SK-N-SH treated with all-trans-retinoic acid at 6 μM for 48 hours (cell line): Measurements from ENCODE around the gene NRAS.

ENCODE experiments used
- ARNTL ChIP-seq: fragments of 450-650 bp; formaldehyde crosslinking; IDR thresholded peaks from 2 replicates; pipeline ENCODE4 v1.5.0; 2020; ENCODE audit warnings: low read depth, mild to moderate bottlenecking, moderate library complexity, borderline replicate concordance
- CSDC2 ChIP-seq: fragments of 250-450 bp; sonication (Bioruptor Pico); IDR thresholded peaks from 2 replicates; pipeline ENCODE4 v1.5.0; 2020; ENCODE audit warnings: mild to moderate bottlenecking, moderate library complexity
- OSR1 ChIP-seq: fragments of 250-450 bp; sonication (Bioruptor Pico); IDR thresholded peaks from 2 replicates; pipeline ENCODE4 v1.8.0; 2022; ENCODE audit warnings: moderate library complexity, mild to moderate bottlenecking, inconsistent platforms
- PPARA ChIP-seq: fragments of 250-450 bp; sonication (Bioruptor Pico); IDR thresholded peaks from 2 replicates; pipeline ENCODE4 v1.5.0; 2020; ENCODE audit warnings: mild to moderate bottlenecking, borderline replicate concordance
- RARB ChIP-seq: fragments of 250-450 bp; sonication (Bioruptor Pico); IDR thresholded peaks from 2 replicates; pipeline ENCODE4 v1.8.0; 2021; ENCODE audit warnings: mild to moderate bottlenecking, moderate library complexity
- ZFP30 ChIP-seq: fragments of 450-650 bp; formaldehyde crosslinking; IDR thresholded peaks from 2 replicates; pipeline ENCODE4 v1.5.0; 2022; ENCODE audit warnings: mild to moderate bottlenecking, moderate library complexity
- ZNF565 ChIP-seq: fragments of 450-650 bp; formaldehyde crosslinking; conservative IDR thresholded peaks from 2 replicates; pipeline ENCODE4 v1.5.0; 2020; ENCODE audit warnings: low read depth, mild to moderate bottlenecking, moderate library complexity
- ZNF70 ChIP-seq: fragments of 450-650 bp; formaldehyde crosslinking; IDR thresholded peaks from 2 replicates; pipeline ENCODE4 v1.5.0; 2020; ENCODE audit warnings: mild to moderate bottlenecking, moderate library complexity
- ZNF8 ChIP-seq: fragments of 450-650 bp; formaldehyde crosslinking; IDR thresholded peaks from 2 replicates; pipeline ENCODE4 v1.5.0; 2020; ENCODE audit warnings: mild to moderate bottlenecking, moderate library complexity
- TF ChIP-seq, protein P1 (sequence below): fragments of 250-450 bp; sonication (Bioruptor Pico); IDR thresholded peaks from 2 replicates; pipeline ENCODE4 v1.8.0; 2020; ENCODE audit warnings: mild to moderate bottlenecking, moderate library complexity, borderline replicate concordance
- TF ChIP-seq, protein P2 (sequence below): fragments of 250-450 bp; sonication (Bioruptor Pico); IDR thresholded peaks from 2 replicates; pipeline ENCODE4 v1.8.0; 2021; ENCODE audit warnings: low read depth, mild to moderate bottlenecking, moderate library complexity, borderline replicate concordance

DNA sequence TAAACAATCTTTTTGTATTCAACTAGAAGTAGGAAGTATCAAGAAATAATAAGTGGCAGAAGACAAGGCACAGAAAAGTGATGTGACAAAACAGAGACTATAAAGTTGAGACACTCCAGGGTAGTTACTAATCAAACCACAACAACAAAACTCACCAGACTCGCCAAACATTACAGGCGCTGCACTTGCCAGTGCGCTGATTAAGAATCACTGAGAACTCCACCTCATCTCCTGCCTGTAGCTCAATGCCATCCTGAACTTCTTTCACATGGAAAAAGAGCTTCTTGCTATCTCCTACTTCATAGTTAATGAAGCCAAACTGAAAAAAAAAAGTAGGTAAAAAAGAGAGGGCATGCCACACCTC is 2.8 kb upstream of the NRAS start:
- TF ChIP-seq, protein P1, sequence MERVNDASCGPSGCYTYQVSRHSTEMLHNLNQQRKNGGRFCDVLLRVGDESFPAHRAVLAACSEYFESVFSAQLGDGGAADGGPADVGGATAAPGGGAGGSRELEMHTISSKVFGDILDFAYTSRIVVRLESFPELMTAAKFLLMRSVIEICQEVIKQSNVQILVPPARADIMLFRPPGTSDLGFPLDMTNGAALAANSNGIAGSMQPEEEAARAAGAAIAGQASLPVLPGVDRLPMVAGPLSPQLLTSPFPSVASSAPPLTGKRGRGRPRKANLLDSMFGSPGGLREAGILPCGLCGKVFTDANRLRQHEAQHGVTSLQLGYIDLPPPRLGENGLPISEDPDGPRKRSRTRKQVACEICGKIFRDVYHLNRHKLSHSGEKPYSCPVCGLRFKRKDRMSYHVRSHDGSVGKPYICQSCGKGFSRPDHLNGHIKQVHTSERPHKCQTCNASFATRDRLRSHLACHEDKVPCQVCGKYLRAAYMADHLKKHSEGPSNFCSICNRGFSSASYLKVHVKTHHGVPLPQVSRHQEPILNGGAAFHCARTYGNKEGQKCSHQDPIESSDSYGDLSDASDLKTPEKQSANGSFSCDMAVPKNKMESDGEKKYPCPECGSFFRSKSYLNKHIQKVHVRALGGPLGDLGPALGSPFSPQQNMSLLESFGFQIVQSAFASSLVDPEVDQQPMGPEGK (CRISPR knock-in tag), result no peak
- no peak for TF ChIP-seq RARB
- no peak for TF ChIP-seq ZNF70 (CRISPR knock-in tag)
- no peak for TF ChIP-seq ZNF8 (CRISPR knock-in tag)
- TF ChIP-seq, protein P2, sequence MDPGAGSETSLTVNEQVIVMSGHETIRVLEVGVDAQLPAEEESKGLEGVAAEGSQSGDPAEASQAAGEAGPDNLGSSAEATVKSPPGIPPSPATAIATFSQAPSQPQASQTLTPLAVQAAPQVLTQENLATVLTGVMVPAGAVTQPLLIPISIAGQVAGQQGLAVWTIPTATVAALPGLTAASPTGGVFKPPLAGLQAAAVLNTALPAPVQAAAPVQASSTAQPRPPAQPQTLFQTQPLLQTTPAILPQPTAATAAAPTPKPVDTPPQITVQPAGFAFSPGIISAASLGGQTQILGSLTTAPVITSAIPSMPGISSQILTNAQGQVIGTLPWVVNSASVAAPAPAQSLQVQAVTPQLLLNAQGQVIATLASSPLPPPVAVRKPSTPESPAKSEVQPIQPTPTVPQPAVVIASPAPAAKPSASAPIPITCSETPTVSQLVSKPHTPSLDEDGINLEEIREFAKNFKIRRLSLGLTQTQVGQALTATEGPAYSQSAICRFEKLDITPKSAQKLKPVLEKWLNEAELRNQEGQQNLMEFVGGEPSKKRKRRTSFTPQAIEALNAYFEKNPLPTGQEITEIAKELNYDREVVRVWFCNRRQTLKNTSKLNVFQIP, result no peak
- no peak for TF ChIP-seq PPARA
- no peak for TF ChIP-seq ZFP30 (CRISPR knock-in tag)
- TF ChIP-seq CSDC2 (CRISPR knock-in tag), result no peak
- no peak for TF ChIP-seq ZNF565 (CRISPR knock-in tag)
- TF ChIP-seq OSR1 (CRISPR knock-in tag), result no peak
- no peak for TF ChIP-seq ARNTL (CRISPR knock-in tag)
